ENCODE data around the gene EYA2. TPM values are rescaled to one million over a fixed set of nuclear protein-coding genes. Genes with fewer than 3 reads are reported as not detected.

Gene EYA2
- polyA plus RNA-seq, 2 donors, result 21.5 to 23.6 TPM

DNA sequence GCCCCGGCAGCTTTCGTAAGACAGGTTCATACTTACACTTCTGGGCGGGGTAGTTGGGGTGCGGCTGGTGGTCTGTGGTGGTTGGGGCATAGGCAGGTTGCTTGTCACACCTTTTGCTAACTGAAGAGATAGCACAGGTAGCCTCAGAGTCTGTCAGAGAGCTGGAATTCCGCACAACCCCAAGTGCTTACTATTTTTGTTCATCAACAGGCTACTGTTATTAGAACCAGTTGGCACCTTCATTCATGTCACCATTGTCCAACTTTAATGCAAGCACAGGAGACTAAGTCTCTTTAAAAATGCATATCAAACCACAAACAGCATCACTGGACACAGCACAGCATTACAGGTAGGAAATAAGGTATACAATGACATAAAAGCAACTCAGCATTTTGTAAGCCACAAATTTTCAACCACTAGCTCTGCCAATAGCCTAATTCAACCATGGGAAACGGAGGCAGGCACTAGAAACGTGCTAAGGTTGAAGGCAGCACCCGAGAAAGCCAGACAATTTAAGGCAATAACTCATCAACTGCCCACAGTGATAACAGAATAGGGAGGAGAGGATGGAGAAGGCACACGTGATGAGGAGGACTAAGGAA is 318.1 kb downstream of the EYA2 start:
- H3K9me3 ChIP-seq (ENCODE audit: control insufficient read depth in 2 of 2, insufficient read depth in 1 of 2, low read depth in 1 of 2, low read length in 1 of 2), result no peaks in the 10 kb centered on the region
- H3K36me3 ChIP-seq (ENCODE audit: control insufficient read depth in 2 of 2, insufficient read depth in 2 of 2, low read length in 1 of 2), result peaks cover 21 to 45% of the 10 kb centered on the region in 2 donors
- no peak overlapping the region for H3K4me3 ChIP-seq (ENCODE audit: low read depth in 1 of 2, low read length in 2 of 2)
- no peak overlapping the region for H3K27ac ChIP-seq (ENCODE audit: low read depth in 2 of 2, low read length in 1 of 2)
- peaks cover 0 to 3% of the 10 kb centered on the region in 2 donors for H3K4me1 ChIP-seq (ENCODE audit: control insufficient read depth in 2 of 2, insufficient read depth in 2 of 2, low read length in 1 of 2)
- WGBS, 2 donors, result 93% methylated on average over 9 of the region's 9 CpGs
- no peaks in the 10 kb centered on the region for H3K27me3 ChIP-seq (ENCODE audit: control insufficient read depth in 1 of 2, insufficient read depth in 2 of 2, low read length in 2 of 2)

DNA sequence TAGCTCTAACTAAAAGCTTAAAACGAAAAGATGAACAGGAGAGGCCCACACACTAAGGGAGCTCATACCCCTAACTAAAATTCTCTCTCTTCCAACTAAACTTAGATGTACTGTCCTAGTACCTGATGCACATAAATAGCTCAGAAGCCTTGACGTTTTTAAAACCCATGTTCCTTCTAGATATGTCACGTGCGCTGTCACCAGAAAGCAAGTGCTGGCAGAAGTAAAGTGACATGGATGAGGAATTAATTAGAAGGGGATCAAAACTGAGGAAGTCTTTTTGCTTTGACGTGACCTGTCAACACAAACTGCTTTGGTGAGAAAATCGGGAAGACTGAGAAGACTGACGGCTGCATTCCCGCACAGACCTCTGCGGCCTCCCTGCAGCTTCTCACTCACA is 319.3 kb downstream of the EYA2 start:
- no peak overlapping the region for H3K27ac ChIP-seq (ENCODE audit: low read depth in 2 of 2, low read length in 1 of 2)
- H3K36me3 ChIP-seq (ENCODE audit: control insufficient read depth in 2 of 2, insufficient read depth in 2 of 2, low read length in 1 of 2), result peaks cover 21 to 45% of the 10 kb centered on the region in 2 donors
- 94 to 95% methylated on average over 9 of the region's 9 CpGs for WGBS, 2 donors
- H3K4me1 ChIP-seq (ENCODE audit: control insufficient read depth in 2 of 2, insufficient read depth in 2 of 2, low read length in 1 of 2), result peaks cover 0 to 3% of the 10 kb centered on the region in 2 donors
- no peaks in the 10 kb centered on the region for H3K9me3 ChIP-seq (ENCODE audit: control insufficient read depth in 2 of 2, insufficient read depth in 1 of 2, low read depth in 1 of 2, low read length in 1 of 2)
- no peak overlapping the region for H3K4me3 ChIP-seq (ENCODE audit: low read depth in 1 of 2, low read length in 2 of 2)
- H3K27me3 ChIP-seq (ENCODE audit: control insufficient read depth in 1 of 2, insufficient read depth in 2 of 2, low read length in 2 of 2), result no peaks in the 10 kb centered on the region

DNA sequence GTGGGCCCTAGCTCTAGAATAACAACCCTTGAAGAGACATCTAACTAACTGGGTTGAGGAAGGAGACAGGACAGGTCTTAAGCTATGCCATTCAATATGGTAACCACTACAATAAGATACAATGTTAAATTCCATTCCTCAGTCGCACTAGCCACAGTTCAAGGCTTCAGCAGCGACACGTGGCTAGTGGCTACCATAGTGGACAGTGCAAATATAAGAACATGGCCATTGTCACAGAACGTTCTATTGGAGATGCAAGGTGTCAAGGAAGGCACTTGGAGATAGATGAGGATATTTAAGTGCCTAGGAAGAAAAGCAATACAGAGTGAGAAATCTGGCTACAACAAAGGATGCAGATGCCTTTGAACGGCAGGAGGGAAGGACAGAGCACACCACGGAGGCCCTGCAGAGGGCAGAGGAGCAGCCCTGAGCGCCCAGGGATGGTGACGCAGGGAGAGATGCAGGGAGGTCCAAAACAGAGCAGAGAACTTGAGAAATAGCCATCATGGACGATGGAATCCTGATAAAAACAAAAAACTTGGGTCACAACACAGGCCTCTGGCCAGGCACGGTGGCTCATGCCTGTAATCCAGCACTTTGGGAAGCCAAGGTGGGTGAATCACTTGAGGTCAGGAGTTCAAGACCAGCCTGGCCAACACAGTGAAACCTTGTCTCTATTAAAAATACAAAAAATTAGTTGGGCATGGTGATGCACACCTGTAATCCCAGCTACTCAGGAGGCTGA is 321.2 kb downstream of the EYA2 start:
- H3K36me3 ChIP-seq (ENCODE audit: control insufficient read depth in 2 of 2, insufficient read depth in 2 of 2, low read length in 1 of 2), result peaks cover 18 to 38% of the 10 kb centered on the region in 2 donors
- WGBS, 2 donors, result 93 to 94% methylated on average over 10 of the region's 10 CpGs
- H3K4me1 ChIP-seq (ENCODE audit: control insufficient read depth in 2 of 2, insufficient read depth in 2 of 2, low read length in 1 of 2), result peaks cover 0 to 3% of the 10 kb centered on the region in 2 donors
- no peaks in the 10 kb centered on the region for H3K9me3 ChIP-seq (ENCODE audit: control insufficient read depth in 2 of 2, insufficient read depth in 1 of 2, low read depth in 1 of 2, low read length in 1 of 2)
- no peak overlapping the region for H3K4me3 ChIP-seq (ENCODE audit: low read depth in 1 of 2, low read length in 2 of 2)
- H3K27me3 ChIP-seq (ENCODE audit: control insufficient read depth in 1 of 2, insufficient read depth in 2 of 2, low read length in 2 of 2), result no peaks in the 10 kb centered on the region
- H3K27ac ChIP-seq (ENCODE audit: low read depth in 2 of 2, low read length in 1 of 2), result no peak overlapping the region

DNA sequence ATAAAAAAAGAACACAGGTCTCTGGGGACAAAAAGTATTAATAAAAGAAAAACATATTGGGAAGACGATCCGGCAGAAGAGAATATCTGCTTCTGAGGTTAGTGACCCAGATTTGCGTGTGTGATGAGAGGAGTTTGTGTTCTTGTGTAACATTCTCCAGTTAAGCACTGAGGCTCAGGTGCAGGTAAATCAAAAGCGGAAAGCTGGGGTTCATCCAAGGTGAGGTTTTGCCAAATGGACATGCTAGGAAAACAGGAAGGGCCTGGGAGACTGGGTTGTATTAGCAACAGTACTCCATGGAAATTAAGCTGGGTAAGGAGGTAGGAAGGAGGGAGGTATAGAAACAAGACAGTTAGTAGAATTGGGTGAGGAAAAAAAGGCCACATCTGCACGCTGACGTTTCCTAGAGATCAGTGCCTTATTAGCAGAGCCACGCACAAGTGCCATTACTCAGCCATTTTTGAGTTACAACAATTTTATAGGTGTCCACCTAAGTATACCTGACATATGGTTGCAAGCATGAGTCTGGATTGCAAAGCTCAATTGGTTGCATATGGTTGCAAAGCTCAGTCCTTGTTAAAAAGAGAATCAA is 322.3 kb downstream of the EYA2 start:
- no peaks in the 10 kb centered on the region for H3K27me3 ChIP-seq (ENCODE audit: control insufficient read depth in 1 of 2, insufficient read depth in 2 of 2, low read length in 2 of 2)
- peaks cover 19 to 37% of the 10 kb centered on the region in 2 donors for H3K36me3 ChIP-seq (ENCODE audit: control insufficient read depth in 2 of 2, insufficient read depth in 2 of 2, low read length in 1 of 2)
- H3K27ac ChIP-seq (ENCODE audit: low read depth in 2 of 2, low read length in 1 of 2), result no peak overlapping the region
- no peak overlapping the region for H3K4me3 ChIP-seq (ENCODE audit: low read depth in 1 of 2, low read length in 2 of 2)
- no peaks in the 10 kb centered on the region for H3K9me3 ChIP-seq (ENCODE audit: control insufficient read depth in 2 of 2, insufficient read depth in 1 of 2, low read depth in 1 of 2, low read length in 1 of 2)
- 89 to 95% methylated on average over 7 of the region's 7 CpGs for WGBS, 2 donors
- peaks cover 0 to 3% of the 10 kb centered on the region in 2 donors for H3K4me1 ChIP-seq (ENCODE audit: control insufficient read depth in 2 of 2, insufficient read depth in 2 of 2, low read length in 1 of 2)

DNA sequence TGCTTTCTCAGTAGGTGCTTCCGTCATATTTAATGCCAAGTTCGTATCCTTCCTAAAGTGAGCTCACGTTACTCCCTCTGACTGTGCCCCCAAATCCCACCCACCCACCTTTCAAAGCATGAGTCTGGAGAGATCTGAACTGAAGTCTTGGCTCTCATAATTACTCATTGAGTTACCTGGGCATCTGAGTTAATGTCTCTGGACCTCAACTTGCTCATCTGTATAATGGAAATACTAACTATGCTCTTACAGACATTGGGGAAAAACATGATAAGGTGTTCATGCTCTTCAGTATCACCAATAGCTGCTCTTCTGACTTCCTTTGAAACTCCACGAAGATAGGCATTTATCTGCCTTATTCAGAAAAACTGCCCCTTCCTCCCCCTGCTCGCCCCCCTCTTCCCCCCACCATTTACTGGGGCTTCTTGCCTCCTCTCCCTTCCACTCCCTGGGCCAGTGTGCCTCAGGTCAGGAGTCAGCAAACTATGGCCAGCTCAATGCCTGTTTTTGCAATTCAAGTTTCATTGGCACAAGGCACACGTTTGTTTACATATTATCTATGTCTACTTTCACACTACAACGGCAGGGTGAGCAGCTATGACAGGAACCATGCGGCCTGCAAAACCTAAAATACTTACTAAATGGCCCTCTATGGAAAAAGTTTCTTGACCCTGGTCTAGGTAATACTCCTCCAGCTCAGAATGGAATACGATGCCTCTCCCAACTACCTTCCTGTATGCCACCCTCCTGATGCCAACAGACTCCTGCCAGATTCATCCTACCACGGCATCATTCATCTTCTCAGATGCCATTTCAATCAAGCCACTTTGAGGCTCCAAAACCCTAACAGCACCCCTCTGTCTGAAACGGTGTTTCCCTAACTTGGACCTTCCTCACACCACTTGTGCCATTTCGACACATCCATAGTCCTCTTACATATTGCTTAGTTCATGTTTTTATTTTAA is 323.1 kb downstream of the EYA2 start:
- Histone ChIP-seq H3K4me3 (ENCODE audit: low read depth in 1 of 2, low read length in 2 of 2) (no peak overlapping the region), H3K9me3 (ENCODE audit: control insufficient read depth in 2 of 2, insufficient read depth in 1 of 2, low read depth in 1 of 2, low read length in 1 of 2) (no peaks in the 10 kb centered on the region), H3K4me1 (ENCODE audit: control insufficient read depth in 2 of 2, insufficient read depth in 2 of 2, low read length in 1 of 2) (no peaks in the 10 kb centered on the region), H3K36me3 (ENCODE audit: control insufficient read depth in 2 of 2, insufficient read depth in 2 of 2, low read length in 1 of 2) (peaks cover 13 to 28% of the 10 kb centered on the region in 2 donors), H3K27me3 (ENCODE audit: control insufficient read depth in 1 of 2, insufficient read depth in 2 of 2, low read length in 2 of 2) (no peaks in the 10 kb centered on the region), H3K27ac (ENCODE audit: low read depth in 2 of 2, low read length in 1 of 2) (no peak overlapping the region)
- WGBS, 2 donors, result 85 to 87% methylated on average over 12 of the region's 12 CpGs

DNA sequence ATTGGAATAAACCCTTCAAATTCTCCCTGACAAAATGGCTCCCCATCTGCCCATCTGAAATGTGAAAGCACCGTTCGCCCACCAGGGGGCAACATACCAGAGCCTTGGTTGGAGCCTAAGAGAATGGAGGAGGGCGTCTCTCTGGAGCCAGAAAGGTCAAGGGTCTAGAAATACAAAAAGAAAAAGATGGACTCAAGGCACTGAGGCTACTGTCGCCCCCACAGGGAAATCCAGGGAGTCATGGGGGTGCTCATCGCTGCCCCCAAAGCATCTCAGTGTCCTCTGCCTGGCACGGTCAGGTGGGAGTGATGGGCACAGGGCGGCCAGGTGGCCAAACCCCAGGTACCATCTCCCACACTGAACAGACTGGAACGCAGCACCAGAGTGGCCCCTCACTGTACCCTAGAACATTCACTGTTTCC is 325.5 kb downstream of the EYA2 start:
- Histone ChIP-seq H3K27me3 (ENCODE audit: control insufficient read depth in 1 of 2, insufficient read depth in 2 of 2, low read length in 2 of 2) (no peaks in the 10 kb centered on the region), H3K27ac (ENCODE audit: low read depth in 2 of 2, low read length in 1 of 2) (no peak overlapping the region), H3K9me3 (ENCODE audit: control insufficient read depth in 2 of 2, insufficient read depth in 1 of 2, low read depth in 1 of 2, low read length in 1 of 2) (no peaks in the 10 kb centered on the region), H3K36me3 (ENCODE audit: control insufficient read depth in 2 of 2, insufficient read depth in 2 of 2, low read length in 1 of 2) (peaks cover 8 to 27% of the 10 kb centered on the region in 2 donors), H3K4me1 (ENCODE audit: control insufficient read depth in 2 of 2, insufficient read depth in 2 of 2, low read length in 1 of 2) (no peaks in the 10 kb centered on the region), H3K4me3 (ENCODE audit: low read depth in 1 of 2, low read length in 2 of 2) (no peak overlapping the region)
- 95 to 96% methylated on average over 8 of the region's 8 CpGs for WGBS, 2 donors

DNA sequence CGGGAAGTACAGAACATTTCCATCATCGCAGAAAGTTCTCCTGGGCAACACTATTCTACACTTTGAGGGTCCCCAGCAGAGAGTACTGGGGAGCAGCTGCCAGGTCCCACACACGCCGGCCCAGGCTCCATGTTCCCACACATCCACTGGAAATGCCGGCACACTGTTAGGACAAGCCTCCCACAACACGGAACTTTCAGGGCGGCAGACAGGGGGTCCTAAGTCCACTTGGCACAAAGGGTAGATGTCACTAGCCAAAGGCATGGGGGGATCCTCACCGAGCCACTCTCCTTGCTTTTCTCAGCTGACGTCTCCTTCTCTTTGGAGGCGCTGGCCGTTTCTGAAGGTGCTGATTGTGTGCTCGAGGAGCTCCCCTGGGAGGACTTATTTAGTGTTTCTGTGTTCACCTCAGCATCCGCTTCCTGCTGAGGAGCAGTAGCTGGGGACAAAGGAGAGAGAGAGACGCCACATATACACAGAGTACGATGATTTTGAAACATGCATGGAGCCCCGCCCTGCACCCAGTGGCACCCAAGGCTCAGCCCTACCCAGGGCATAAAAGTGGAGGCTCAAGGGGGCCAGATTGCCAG is 326.5 kb downstream of the EYA2 start:
- no peaks in the 10 kb centered on the region for H3K4me1 ChIP-seq (ENCODE audit: control insufficient read depth in 2 of 2, insufficient read depth in 2 of 2, low read length in 1 of 2)
- peaks cover 8 to 28% of the 10 kb centered on the region in 2 donors for H3K36me3 ChIP-seq (ENCODE audit: control insufficient read depth in 2 of 2, insufficient read depth in 2 of 2, low read length in 1 of 2)
- H3K9me3 ChIP-seq (ENCODE audit: control insufficient read depth in 2 of 2, insufficient read depth in 1 of 2, low read depth in 1 of 2, low read length in 1 of 2), result no peaks in the 10 kb centered on the region
- H3K27me3 ChIP-seq (ENCODE audit: control insufficient read depth in 1 of 2, insufficient read depth in 2 of 2, low read length in 2 of 2), result no peaks in the 10 kb centered on the region
- no peak overlapping the region for H3K4me3 ChIP-seq (ENCODE audit: low read depth in 1 of 2, low read length in 2 of 2)
- H3K27ac ChIP-seq (ENCODE audit: low read depth in 2 of 2, low read length in 1 of 2), result no peak overlapping the region
- WGBS, 2 donors, result 90 to 93% methylated on average over 16 of the region's 16 CpGs

DNA sequence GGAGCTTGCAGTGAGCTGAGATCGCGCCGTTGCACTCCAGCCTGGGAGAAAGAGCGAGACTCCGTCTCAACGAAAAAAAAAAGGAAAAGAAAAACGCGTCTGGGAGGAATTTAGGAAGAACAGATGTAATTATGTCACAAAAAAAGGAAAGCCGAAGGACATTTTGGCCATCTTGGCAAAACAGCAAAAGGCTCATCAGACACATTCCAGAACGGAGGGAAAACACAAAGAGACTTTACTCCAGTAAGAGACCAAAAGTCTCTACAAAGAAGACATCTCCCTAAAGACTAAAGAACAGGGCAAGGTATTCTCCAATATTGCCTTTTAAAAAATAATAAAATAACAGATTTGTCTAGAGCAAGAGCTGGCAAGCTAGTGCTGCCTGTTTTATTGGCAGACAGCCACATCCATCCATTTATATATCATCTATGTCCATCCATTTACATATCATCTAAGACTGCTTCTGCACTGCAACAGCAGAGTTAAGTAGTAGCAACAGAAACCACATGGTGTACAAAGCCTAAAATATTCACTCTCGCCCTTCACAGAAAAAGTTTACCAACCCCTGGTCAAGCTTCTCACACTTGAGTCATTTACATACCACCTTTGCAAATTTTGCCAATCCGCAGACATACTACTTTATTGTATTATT is 328.0 kb downstream of the EYA2 start:
- Histone ChIP-seq H3K4me3 (ENCODE audit: low read depth in 1 of 2, low read length in 2 of 2) (no peak overlapping the region), H3K27ac (ENCODE audit: low read depth in 2 of 2, low read length in 1 of 2) (no peak overlapping the region), H3K36me3 (ENCODE audit: control insufficient read depth in 2 of 2, insufficient read depth in 2 of 2, low read length in 1 of 2) (peaks cover 8 to 32% of the 10 kb centered on the region in 2 donors), H3K27me3 (ENCODE audit: control insufficient read depth in 1 of 2, insufficient read depth in 2 of 2, low read length in 2 of 2) (no peaks in the 10 kb centered on the region), H3K9me3 (ENCODE audit: control insufficient read depth in 2 of 2, insufficient read depth in 1 of 2, low read depth in 1 of 2, low read length in 1 of 2) (no peaks in the 10 kb centered on the region), H3K4me1 (ENCODE audit: control insufficient read depth in 2 of 2, insufficient read depth in 2 of 2, low read length in 1 of 2) (no peaks in the 10 kb centered on the region)
- WGBS, 2 donors, result 88 to 93% methylated on average over 12 of the region's 12 CpGs

Data from esophagus (tissue), 2 donors.